VCaP (cell line): Measurements from ENCODE around the gene HEBP1.
A peak's percentile ranks its signal among the peaks of the same experiment; 100 is the strongest.

Source experiments
- H3K27ac ChIP-seq: fragments of 450-650 bp; 2 replicates; pipeline ENCODE4 v1.5.1; 2017
- TF ChIP-seq, protein P1 (sequence below): fragments of 450-650 bp; conservative IDR thresholded peaks from 2 replicates; pipeline ENCODE4 v1.5.1; 2017; ENCODE audit warnings: mild to moderate bottlenecking, moderate library complexity

The HEBP1 gene

DNA sequence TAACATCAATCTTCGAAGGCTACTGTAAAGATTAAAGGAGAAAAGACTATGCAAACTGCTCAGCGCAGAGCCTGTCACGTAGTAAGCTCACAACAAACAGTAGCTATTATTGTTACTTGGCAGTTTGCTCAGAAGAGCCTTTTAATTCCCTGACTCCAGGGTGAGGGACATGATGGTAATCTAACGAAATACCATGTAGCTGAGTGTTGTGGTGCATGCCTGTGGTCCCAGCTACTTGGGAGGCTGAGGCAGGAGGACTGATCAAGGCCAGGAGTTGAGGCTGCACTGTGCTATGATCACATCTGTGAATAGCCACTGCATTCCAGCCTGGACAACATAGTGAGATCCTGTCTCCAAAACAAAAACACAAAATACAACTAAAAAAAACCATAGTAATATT is 22.8 kb downstream of the HEBP1 start:
- TF ChIP-seq, protein P1, sequence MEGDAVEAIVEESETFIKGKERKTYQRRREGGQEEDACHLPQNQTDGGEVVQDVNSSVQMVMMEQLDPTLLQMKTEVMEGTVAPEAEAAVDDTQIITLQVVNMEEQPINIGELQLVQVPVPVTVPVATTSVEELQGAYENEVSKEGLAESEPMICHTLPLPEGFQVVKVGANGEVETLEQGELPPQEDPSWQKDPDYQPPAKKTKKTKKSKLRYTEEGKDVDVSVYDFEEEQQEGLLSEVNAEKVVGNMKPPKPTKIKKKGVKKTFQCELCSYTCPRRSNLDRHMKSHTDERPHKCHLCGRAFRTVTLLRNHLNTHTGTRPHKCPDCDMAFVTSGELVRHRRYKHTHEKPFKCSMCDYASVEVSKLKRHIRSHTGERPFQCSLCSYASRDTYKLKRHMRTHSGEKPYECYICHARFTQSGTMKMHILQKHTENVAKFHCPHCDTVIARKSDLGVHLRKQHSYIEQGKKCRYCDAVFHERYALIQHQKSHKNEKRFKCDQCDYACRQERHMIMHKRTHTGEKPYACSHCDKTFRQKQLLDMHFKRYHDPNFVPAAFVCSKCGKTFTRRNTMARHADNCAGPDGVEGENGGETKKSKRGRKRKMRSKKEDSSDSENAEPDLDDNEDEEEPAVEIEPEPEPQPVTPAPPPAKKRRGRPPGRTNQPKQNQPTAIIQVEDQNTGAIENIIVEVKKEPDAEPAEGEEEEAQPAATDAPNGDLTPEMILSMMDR, result no peak
- H3K27ac ChIP-seq, result no peak overlapping the region

DNA sequence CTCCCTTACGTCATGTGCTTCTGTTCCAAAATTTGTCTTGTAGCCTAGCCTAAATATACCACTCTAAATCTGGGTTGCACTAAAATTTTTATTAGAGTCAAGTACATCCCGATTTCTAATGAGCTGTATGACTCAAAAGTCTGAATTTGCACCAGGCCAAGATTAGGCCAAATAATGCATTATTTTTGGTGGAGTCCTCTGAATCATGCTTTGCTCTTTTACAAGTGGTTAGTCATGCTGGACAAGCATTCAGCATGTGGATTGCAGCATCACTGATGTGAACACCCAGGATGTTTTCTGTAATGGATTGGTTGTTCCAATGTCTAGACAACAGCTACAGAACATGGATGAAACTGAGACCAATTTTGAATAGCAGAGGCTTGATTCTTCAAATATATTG is 23.7 kb downstream of the HEBP1 start:
- TF ChIP-seq, protein P1, result no peak
- H3K27ac ChIP-seq, result no peak overlapping the region

DNA sequence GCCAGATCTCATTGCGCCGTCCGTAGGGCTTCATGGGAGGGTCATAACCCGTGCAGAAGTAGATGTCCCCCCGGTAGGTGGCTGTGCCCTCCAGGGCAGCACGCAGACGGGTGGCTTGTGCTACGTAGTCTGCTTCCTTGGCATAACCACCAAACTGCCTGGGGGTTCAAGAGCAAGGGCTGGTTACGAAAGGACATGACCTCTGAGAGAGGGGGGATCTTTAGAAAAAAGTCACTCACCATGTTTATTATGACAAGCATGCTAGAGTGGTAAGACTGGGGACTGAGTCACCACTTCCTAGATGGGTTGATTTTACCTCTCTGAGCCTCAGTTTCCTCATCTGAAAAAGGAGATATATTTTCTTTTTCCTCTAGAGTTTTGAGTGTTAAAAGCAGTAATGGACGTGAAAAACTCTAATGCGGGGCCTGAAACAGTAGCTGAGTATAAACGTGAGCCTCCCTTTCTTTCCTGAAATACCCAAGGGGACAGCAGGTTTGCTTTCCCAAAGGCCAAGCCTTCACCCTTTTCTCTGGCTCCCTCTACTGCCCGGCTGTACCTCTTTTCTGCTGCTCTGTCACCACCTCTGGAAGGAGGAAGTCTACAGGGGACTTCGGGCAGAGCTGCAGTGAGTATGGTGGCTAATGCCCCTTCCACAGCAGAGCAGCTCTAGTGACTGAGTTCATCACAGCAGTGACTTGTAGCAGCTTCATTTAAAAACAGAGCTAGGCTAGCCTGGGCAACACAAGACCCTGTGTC is 24.6 kb downstream of the HEBP1 start:
- TF ChIP-seq, protein P1, result peak; percentile 35
- H3K27ac ChIP-seq, result no peak overlapping the region

DNA sequence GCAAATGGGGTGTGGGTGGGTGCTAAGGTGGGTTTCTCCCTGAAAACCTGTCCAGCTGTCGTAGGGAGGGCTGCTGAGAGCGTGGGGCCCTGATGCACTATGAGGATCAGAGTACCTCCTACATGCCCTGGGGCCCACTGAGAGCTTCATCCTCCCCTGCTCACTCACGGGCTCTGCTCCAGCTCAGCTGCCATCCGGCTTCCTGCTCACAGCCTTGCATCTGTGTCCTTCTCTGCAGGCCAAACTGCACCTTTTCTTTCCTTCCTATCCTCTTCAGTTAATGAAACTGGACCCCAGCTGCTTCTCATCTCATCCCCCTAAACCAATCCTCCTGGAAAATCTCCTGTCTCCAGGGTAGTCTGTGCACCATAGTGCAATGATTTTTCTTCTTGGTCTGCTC is 25.9 kb downstream of the HEBP1 start:
- TF ChIP-seq, protein P1, result no peak
- H3K27ac ChIP-seq, result no peak overlapping the region

DNA sequence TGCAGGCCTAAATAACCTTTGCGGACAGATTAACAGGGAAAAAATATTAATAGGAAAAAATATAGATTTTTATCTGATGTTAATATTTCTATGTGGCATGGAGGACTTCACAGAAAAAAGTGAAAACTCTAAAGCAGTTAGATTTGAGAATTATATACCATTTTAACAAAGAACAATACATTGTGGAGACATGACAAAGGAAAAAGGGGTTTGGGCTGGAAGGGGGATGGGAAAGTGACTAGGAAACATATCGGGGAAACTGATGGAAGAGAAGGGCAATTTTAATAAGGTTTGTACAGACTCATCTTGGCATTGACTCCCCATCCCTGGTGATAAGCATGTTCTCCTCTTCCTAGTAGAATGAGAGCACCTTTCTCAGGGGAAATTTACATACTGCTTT is 27.0 kb downstream of the HEBP1 start:
- H3K27ac ChIP-seq, result no peak overlapping the region
- TF ChIP-seq, protein P1, result no peak

DNA sequence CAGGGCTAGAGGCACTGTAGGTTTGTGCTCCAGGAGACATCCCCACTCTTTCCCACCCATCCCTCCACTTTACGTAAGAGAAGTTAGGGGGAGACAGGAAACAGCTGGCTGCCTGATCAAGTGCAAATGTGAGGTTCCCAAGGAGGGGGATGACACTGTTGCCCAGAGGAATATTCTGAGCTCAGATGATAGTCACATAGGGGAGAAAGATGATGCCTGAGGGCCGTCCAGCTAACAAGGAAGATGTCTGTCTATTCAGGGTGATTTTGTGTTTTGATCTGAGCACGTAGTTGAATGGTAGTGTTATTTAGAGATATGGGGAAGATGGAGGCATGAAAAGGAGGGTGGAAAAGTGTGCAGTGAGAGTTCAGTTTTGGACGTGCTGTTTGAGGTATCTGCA is 34.2 kb downstream of the HEBP1 start:
- no peak overlapping the region for H3K27ac ChIP-seq
- TF ChIP-seq, protein P1, result no peak

GRCh38 chr12:12964255-12964654 is 35.8 kb downstream of the HEBP1 start:
- TF ChIP-seq, protein P1, result no peak
- no peak overlapping the region for H3K27ac ChIP-seq
